ENCODE results near the gene C1QL2. TPM values are rescaled to one million over a fixed set of nuclear protein-coding genes. Genes with fewer than 3 reads are reported as not detected.

C1QL2 gene
- total RNA-seq, 4 donors from 2014 or later: not detected

DNA sequence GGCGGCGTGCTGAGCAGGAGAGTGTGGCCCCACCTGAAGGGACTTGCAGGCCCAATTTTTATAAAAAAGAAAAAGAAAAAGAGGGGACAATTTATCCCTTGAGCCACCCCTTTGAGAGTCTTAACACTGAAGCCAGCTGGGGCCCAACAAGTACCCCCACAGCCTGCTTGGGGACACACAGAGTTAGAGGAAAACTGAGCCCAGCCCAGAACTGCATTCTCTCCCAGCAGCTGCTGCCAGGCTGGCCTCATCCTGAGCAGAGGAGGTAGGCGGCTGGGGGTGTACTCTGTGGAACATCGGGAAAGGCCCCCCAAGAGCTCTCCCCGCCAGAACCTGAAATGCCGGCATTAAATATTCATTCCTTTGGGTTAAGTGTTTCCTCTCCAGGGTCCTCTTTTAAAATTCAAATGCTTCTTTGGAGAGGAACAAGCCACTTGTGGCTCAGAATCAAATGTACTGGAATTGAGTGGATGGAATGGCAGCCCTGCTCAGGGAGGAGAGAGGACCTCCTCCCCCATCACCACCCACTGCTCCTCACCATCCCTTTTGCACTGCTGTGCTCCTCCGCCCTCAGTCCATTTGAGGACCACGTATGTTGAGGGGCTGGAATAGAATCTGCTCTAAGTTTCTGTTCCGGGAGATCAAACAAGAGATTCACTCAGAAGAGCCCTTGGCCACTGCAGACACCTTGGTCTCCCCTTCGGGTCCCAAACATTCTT lies 45.6 kb downstream of the C1QL2 start:
- no peak for DNase-seq
- Histone ChIP-seq H3K4me1 (no peaks in the 10 kb centered on the region), H3K36me3 (no peaks in the 10 kb centered on the region), H3K9me3 (no peaks in the 10 kb centered on the region), H3K4me3 (replicated peaks in 1 of 3) (no peak overlapping the region), H3K27ac (no peak overlapping the region), H3K27me3 (no peaks in the 10 kb centered on the region)
- intact Hi-C loops (cut with DNase I): no loop called here
- WGBS, 2 donors: 43 to 51% methylated on average over 9 to 10 of the region's 10 CpGs
- no peak for TF ChIP-seq POLR2A (IDR thresholded peaks at IDR 0.05)
- TF ChIP-seq, protein P1, sequence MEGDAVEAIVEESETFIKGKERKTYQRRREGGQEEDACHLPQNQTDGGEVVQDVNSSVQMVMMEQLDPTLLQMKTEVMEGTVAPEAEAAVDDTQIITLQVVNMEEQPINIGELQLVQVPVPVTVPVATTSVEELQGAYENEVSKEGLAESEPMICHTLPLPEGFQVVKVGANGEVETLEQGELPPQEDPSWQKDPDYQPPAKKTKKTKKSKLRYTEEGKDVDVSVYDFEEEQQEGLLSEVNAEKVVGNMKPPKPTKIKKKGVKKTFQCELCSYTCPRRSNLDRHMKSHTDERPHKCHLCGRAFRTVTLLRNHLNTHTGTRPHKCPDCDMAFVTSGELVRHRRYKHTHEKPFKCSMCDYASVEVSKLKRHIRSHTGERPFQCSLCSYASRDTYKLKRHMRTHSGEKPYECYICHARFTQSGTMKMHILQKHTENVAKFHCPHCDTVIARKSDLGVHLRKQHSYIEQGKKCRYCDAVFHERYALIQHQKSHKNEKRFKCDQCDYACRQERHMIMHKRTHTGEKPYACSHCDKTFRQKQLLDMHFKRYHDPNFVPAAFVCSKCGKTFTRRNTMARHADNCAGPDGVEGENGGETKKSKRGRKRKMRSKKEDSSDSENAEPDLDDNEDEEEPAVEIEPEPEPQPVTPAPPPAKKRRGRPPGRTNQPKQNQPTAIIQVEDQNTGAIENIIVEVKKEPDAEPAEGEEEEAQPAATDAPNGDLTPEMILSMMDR (IDR thresholded peaks at IDR 0.05): no peak

DNA sequence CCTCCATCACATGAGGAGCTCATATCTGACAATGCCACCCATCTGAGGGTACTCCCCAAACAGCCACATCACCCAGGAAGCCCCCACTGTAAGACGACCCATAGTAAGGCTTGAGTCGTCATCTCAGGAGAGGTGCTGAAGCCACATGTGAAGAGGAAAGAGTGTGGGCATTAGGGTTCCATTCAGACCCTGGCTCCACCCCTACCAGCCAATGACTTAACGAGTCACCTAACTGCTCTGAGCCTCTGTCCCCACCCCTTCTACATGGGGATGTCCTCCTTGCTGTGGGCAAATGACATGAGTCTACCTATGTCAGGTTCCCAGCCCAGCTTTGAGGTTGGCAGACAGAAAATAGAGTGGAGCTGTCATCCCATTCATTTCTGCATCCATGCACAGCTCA lies 46.3 kb downstream of the C1QL2 start:
- Histone ChIP-seq H3K27me3 (no peaks in the 10 kb centered on the region), H3K4me1 (no peaks in the 10 kb centered on the region), H3K36me3 (no peaks in the 10 kb centered on the region), H3K4me3 (replicated peaks in 1 of 3) (no peak overlapping the region), H3K9me3 (no peaks in the 10 kb centered on the region), H3K27ac (no peak overlapping the region)
- DNase-seq: no peak
- WGBS, 2 donors: 52 to 69% methylated on average over 3 of the region's 3 CpGs
- intact Hi-C loops (cut with DNase I): no loop called here
- TF ChIP-seq, protein P1 (IDR thresholded peaks at IDR 0.05): no peak
- TF ChIP-seq POLR2A (IDR thresholded peaks at IDR 0.05): no peak

DNA sequence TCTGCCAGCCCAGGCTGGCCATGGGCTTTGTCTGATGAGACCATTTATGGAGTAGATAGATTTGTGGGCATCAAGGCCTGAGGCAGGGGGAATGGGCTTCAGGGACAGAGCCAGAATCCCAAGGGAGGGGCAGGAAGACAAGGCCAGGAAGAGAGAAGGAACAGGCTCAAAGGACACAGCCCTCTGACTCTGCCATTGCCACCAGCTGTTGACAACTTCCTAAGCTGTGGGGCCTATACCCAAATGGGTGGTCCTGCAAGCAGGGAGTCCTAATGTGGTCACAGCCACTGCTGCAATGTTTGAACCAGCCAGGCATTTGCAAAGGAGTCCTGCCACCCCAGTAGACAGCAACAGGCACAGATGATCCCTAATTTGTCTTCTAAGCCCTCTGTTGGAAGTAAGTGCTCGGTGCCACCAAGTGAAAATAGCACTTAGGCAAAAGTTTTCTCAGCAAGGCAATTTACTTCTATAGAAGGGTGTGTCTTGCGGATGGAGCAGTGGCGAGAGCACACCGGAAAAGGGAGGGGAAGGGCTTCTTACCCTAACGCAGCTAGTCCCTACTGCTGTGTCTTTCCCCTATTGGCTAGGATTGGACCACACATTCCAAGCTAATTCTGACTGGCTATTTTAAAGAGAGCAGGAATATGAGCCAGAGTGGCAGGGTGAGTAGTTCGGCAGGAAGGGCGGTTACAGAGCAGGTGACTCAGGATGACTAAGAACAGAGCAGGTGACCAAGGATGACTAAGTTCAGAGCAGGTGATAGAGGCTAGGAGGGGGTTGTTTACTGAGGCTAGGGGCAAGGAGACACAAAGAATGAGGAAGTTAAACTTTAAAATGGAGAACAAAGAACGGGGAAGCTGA lies 47.2 kb downstream of the C1QL2 start:
- intact Hi-C loops (cut with DNase I): no loop called here
- no peaks in the 10 kb centered on the region for H3K36me3 ChIP-seq
- no peaks in the 10 kb centered on the region for H3K27me3 ChIP-seq
- 79 to 88% methylated on average over 8 of the region's 8 CpGs for WGBS, 2 donors
- no peak overlapping the region for H3K27ac ChIP-seq
- no peak overlapping the region for H3K4me3 ChIP-seq (replicated peaks in 1 of 3)
- H3K9me3 ChIP-seq: no peaks in the 10 kb centered on the region
- H3K4me1 ChIP-seq: no peaks in the 10 kb centered on the region
- TF ChIP-seq, protein P1 (IDR thresholded peaks at IDR 0.05): no peak
- TF ChIP-seq POLR2A (IDR thresholded peaks at IDR 0.05): no peak
- DNase-seq: no peak

DNA sequence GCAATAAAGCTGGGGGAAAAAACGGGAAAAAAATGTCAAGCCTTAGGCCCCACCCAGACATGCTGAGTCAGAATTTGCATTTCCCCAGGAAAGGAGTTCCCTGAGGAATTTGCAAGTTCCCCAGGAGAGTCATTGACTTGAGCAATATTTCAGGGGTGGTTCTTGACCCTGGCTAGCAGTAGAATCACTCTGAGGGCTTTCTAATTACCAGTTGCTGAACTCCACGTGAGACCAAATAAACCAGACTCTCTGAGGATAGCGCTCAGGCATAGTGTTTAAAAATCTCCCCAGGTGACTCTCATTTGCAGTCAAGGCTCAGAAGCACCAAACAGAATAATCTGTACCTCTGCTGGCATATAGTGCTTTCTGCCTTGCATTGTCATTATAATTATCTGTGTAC lies 48.7 kb downstream of the C1QL2 start:
- H3K4me3 ChIP-seq (replicated peaks in 1 of 3): no peak overlapping the region
- no peaks in the 10 kb centered on the region for H3K4me1 ChIP-seq
- intact Hi-C loops (cut with DNase I): no loop called here
- no peak for TF ChIP-seq POLR2A (IDR thresholded peaks at IDR 0.05)
- TF ChIP-seq, protein P1 (IDR thresholded peaks at IDR 0.05): no peak
- no peak overlapping the region for H3K27ac ChIP-seq
- H3K9me3 ChIP-seq: no peaks in the 10 kb centered on the region
- no peak for DNase-seq
- no peaks in the 10 kb centered on the region for H3K27me3 ChIP-seq
- H3K36me3 ChIP-seq: no peaks in the 10 kb centered on the region
- WGBS, 2 donors: 43% methylated on average over 3 of the region's 3 CpGs

DNA sequence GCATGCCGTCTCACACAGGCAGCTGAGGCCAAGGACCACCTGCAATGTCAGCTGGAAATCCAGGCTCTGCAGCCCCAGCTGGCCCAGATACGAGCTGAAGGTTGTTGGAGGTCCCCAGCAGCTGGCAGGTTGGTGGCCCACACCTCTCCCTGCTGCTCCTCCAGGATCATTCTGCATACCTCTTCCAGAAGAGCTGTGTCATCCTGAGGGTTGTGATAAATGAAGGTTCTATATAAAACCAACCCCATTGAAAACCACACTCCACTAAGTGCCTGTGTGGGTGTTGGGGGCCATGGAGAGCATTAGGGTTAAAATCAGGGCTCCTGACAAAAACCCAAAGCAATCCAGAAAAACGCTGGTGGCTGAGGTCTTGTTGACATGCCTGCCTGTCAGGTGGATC lies 50.4 kb downstream of the C1QL2 start:
- WGBS, 2 donors: 46 to 57% methylated on average over 3 of the region's 3 CpGs
- H3K9me3 ChIP-seq: no peaks in the 10 kb centered on the region
- H3K36me3 ChIP-seq: no peaks in the 10 kb centered on the region
- H3K27ac ChIP-seq: no peak overlapping the region
- H3K4me3 ChIP-seq (replicated peaks in 1 of 3): no peak overlapping the region
- DNase-seq: no peak
- no peak for TF ChIP-seq POLR2A (IDR thresholded peaks at IDR 0.05)
- TF ChIP-seq, protein P1 (IDR thresholded peaks at IDR 0.05): no peak
- H3K27me3 ChIP-seq: no peaks in the 10 kb centered on the region
- no peaks in the 10 kb centered on the region for H3K4me1 ChIP-seq
- intact Hi-C loops (cut with DNase I): no loop called here
